Heart right ventricle (tissue), 16 donors: ENCODE data around the gene PEX14. TPM values are rescaled to one million over a fixed set of nuclear protein-coding genes. Genes with fewer than 3 reads are reported as not detected.
A peak's percentile ranks its signal among the peaks of the same experiment; 100 is the strongest.

Experiments
- ATAC-seq, 8 donors: fragments of 200-7000 bp; cut with Tn5 transposase; one replicate each; pipeline ENCODE4 v1.9.1; 2020; ENCODE audit warnings: mild to moderate bottlenecking in 8 of 8, moderate library complexity in 8 of 8, moderate number of reproducible peaks in 1 of 8
- DNase-seq, 2 donors: peaks; one replicate each; pipeline ENCODE4 v3.0.0-alpha.2; 2020
- H3K27ac ChIP-seq, 10 donors: fragments of 200-600 bp; sonication (generic) in 2 of 10; one replicate each; pipeline versions ENCODE4 v1.5.0 to v1.8.0; 2020 to 2022; ENCODE audit warnings: mild to moderate bottlenecking in 3 of 10
- H3K27me3 ChIP-seq, 7 donors: fragments of 200-600 bp; one replicate each; pipeline ENCODE4 v1.8.0; 2021 to 2022; ENCODE audit warnings: mild to moderate bottlenecking in 2 of 7
- H3K36me3 ChIP-seq, 9 donors: fragments of 200-600 bp; sonication (generic) in 1 of 9; one replicate each; pipeline versions ENCODE4 v1.5.0 to v1.8.0; 2020 to 2022; ENCODE audit warnings: mild to moderate bottlenecking in 2 of 9
- H3K4me1 ChIP-seq, 9 donors: fragments of 200-600 bp; sonication (generic) in 1 of 9; one replicate each; pipeline versions ENCODE4 v1.5.0 to v1.8.0; 2020 to 2022; ENCODE audit warnings: mild to moderate bottlenecking in 4 of 9
- H3K4me3 ChIP-seq, 10 donors: fragments of 200-600 bp; sonication (generic) in 2 of 10; one replicate each; pipeline versions ENCODE4 v1.5.0 to v1.8.0; 2020 to 2022; ENCODE audit warnings: mild to moderate bottlenecking in 7 of 10, moderate library complexity in 2 of 10
- H3K9me3 ChIP-seq, 11 donors: fragments of 200-600 bp in 10 of 11; sonication (generic) in 2 of 11; one replicate each; pipeline versions ENCODE4 v1.5.0 to v1.8.0; 2013 to 2022; ENCODE audit warnings: mild to moderate bottlenecking in 2 of 11, control low read depth in 1 of 11, moderate library complexity in 1 of 11
- WGBS, 2 donors: extraction: QIAGEN DNeasy Blood & Tissue Kit; methylation state at CpG; one replicate each; pipeline ENCODE4 v1.1.7; 2013; ENCODE audit warnings: inconsistent platforms in 1 of 2; 5-methylcytosine and 5-hydroxymethylcytosine counted together
- intact Hi-C, 10 donors: fragments of 100-400 bp; cut with DNase I; formaldehyde crosslinking; loops; one replicate each; pipeline versions ENCODE4 v1.11.1 to v1.14.2; 2022
- polyA plus RNA-seq, 2 donors: library from polyadenylated mRNA; stranded (reverse); fragments of 200-250 nt; gene quantifications; one replicate each; pipeline ENCODE4 v1.2.3, GENCODE V29; 2013
- total RNA-seq, 10 donors: library from RNA; stranded (reverse); fragmentation: NEBNext Ultra II Directional in 3 of 10; extraction: Animal tissue kit (Norgen Biotek cat#: 25700) in 3 of 10; gene quantifications; one replicate each; pipeline versions ENCODE4 v1.2.1 to v1.2.4, GENCODE V29; 2021 to 2023
- TF ChIP-seq, protein P1 (sequence below), 9 donors: fragments of 200-600 bp; sonication (generic) in 2 of 9; IDR thresholded peaks; one replicate each; pipeline versions ENCODE4 v1.5.0 to v1.8.0; 2021 to 2022; ENCODE audit warnings: antibody characterized with exemption in 9 of 9, mild to moderate bottlenecking in 5 of 9, moderate library complexity in 1 of 9
- donor health status: Arrhythmogenic right ventricular cardiomyopathy.
- donor health status: ischemic (EF 13 %, LVEDD 7.1; RV severe dilation, severe dysfunction).
- donor health status: healthy with polysubstance abuse.
- donor health status: DM: no; HTN: yes; CAD: no.
- donor health status: DM: no; HTN: no; CAD: no.
- donor health status: ischemic (EF 25% LVEDD 6.9; RV normal size, moderate dysfunction).
- donor health status: ischemic (EF 25% LVEDD 5.7; RV mildly dilated, moderate dysfunction).
- donor health status: healthy.
- donor health status: DM: yes; HTN: yes; CAD: no.
- donor health status: Ischemic cardiomyopathy.
- donor health status: ischemic (EF 35%, LVEDD 5.7; RV mildly dilated, moderate dysfunction).
- donor health status: nonischemic (EF 11% LVEDD 7.7; RV severe dilation, severe dysfunction).
- donor health status: DM: yes; HTN: yes; CAD: no.
- donor health status: PGD.
- donor health status: ischemic (EF 29% LVEDD 5.4; RV normal size, mild dysfunction).
- donor health status: nonischemic (EF 23%, LVEDD 6.1; RV moderate dilation, normal function).

PEX14 gene
- total and polyA plus RNA-seq, 12 donors = 17.1 to 31.9 (median 21.1) TPM

DNA sequence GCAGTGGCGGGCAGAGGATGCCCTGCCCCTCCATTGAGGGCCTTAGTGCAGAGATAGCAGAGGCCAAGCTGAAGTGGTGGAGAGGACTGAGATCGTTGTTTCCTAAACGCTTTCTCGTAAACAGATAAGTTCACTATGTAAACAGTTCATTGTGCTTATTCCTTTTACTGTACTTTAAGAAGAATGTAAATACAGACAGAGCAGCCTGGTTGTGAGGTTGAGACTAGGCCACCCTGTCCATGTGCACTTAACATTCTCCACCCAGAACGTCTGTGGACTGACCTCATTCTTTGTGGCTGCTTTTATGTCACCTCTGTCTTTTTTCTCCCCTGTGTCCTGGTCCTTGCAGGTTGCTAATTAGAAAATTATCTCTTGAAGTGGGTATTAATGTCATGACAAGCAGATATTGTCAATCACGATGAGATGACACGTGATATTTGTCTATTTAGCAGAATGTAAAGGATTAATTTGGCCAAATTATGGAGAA is 36.0 kb upstream of the PEX14 start:
- no peak overlapping the region for H3K27ac ChIP-seq
- peaks cover 0 to 10% (median 0%) of the 10 kb centered on the region in 9 donors for H3K4me1 ChIP-seq
- H3K27me3 ChIP-seq = no peaks in the 10 kb centered on the region
- H3K36me3 ChIP-seq = peaks cover 0 to 25% (median 0%) of the 10 kb centered on the region in 9 donors
- TF ChIP-seq, protein P1, sequence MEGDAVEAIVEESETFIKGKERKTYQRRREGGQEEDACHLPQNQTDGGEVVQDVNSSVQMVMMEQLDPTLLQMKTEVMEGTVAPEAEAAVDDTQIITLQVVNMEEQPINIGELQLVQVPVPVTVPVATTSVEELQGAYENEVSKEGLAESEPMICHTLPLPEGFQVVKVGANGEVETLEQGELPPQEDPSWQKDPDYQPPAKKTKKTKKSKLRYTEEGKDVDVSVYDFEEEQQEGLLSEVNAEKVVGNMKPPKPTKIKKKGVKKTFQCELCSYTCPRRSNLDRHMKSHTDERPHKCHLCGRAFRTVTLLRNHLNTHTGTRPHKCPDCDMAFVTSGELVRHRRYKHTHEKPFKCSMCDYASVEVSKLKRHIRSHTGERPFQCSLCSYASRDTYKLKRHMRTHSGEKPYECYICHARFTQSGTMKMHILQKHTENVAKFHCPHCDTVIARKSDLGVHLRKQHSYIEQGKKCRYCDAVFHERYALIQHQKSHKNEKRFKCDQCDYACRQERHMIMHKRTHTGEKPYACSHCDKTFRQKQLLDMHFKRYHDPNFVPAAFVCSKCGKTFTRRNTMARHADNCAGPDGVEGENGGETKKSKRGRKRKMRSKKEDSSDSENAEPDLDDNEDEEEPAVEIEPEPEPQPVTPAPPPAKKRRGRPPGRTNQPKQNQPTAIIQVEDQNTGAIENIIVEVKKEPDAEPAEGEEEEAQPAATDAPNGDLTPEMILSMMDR (IDR thresholded peaks at IDR 0.05) = no peak
- intact Hi-C loops = loop anchor here in 2 of 10 donors (10.0 kb wide), 1 partner anchor 56 kb away; no protein-coding TSS in a partner anchor
- H3K9me3 ChIP-seq = no peaks in the 10 kb centered on the region
- H3K4me3 ChIP-seq = no peak overlapping the region
- DNase-seq (no peak), ATAC-seq (peak in 3 of 8 donors; percentile 69 to 87 (median 74))
- WGBS, 2 donors = 56 to 64% methylated on average over 7 of the region's 7 CpGs

DNA sequence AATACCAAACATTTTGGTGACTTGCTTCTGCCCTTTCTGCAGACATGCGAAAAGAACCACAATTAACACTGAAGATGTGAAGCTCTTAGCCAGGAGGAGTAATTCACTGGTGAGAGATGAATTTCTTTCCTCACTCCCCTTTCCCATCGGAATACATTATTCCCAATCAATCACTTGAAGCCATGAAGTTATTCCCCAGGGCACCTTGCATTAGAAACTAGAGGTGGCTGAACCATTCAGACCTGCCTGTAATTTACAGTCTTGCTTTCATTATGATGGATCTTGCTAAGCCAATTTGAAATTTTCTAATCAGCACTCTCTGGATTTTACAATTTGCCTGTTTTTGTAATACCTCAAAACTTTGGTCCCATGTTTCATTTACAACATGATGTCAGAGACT is 34.4 kb upstream of the PEX14 start:
- TF ChIP-seq, protein P1 (IDR thresholded peaks at IDR 0.05) = no peak
- Histone ChIP-seq H3K9me3 (no peaks in the 10 kb centered on the region), H3K36me3 (peaks cover 0 to 32% (median 0%) of the 10 kb centered on the region in 9 donors), H3K27ac (no peak overlapping the region), H3K27me3 (no peaks in the 10 kb centered on the region), H3K4me1 (peaks cover 0 to 10% (median 0%) of the 10 kb centered on the region in 9 donors), H3K4me3 (no peak overlapping the region)
- ATAC-seq (no peak), DNase-seq (no peak)
- intact Hi-C loops = no loop called here
- WGBS, 2 donors = 96 to 100% methylated on average over 2 of the region's 2 CpGs

DNA sequence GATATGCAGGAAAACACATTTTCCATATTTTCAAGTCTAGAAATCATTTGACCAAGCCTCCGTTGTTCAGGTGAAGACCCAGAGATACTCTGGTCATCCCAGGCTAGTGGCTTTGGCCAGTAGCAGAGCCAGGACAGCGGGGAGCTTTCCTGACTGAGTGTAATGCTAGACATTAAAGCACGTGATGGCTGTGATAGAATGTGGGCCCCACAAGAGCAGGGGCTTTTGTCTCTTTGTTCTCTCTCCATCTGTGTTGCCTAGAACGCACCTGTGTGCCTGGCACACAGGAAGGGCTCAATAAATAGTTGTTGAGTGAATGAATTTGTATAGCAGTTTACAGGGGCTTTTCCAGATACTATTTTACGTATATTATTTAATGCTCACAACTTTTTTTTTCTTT is 34.0 kb upstream of the PEX14 start:
- Histone ChIP-seq H3K4me3 (no peak overlapping the region), H3K27me3 (no peaks in the 10 kb centered on the region), H3K27ac (no peak overlapping the region), H3K36me3 (peaks cover 0 to 32% (median 0%) of the 10 kb centered on the region in 9 donors), H3K4me1 (peaks cover 0 to 10% (median 0%) of the 10 kb centered on the region in 9 donors), H3K9me3 (no peaks in the 10 kb centered on the region)
- intact Hi-C loops = no loop called here
- no peak for ATAC-seq
- TF ChIP-seq, protein P1 (IDR thresholded peaks at IDR 0.05) = no peak
- 92 to 96% methylated on average over 5 of the region's 5 CpGs for WGBS, 2 donors
- no peak for DNase-seq

DNA sequence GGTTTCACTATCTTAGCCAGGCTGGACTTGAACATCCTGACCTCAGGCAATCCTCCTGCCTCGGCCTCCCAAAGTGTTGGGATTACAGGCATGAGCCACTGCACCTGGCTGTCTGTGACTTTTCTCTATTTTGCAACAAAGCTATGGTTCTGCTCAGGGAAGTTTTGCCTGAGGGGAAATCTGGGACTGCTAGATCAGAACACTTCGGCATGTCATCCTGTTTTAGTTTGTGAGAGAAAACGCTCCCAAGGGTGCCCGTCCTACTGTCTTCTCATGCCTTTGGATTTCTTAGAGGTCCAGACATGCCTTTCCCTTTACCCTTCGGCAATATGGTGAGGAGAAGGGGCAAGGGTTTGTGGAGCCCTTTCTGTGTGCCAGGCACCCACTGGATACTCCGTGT is 30.5 kb upstream of the PEX14 start:
- TF ChIP-seq, protein P1 (IDR thresholded peaks at IDR 0.05) = no peak
- DNase-seq (no peak), ATAC-seq (no peak)
- Histone ChIP-seq H3K36me3 (peaks cover 0 to 36% (median 0%) of the 10 kb centered on the region in 9 donors), H3K4me3 (no peak overlapping the region), H3K4me1 (peaks cover 0 to under 1% (median 0%) of the 10 kb centered on the region in 9 donors), H3K27ac (no peak overlapping the region), H3K9me3 (no peaks in the 10 kb centered on the region), H3K27me3 (no peaks in the 10 kb centered on the region)
- intact Hi-C loops = no loop called here
- 93 to 94% methylated on average over 6 of the region's 6 CpGs for WGBS, 2 donors
